ENCODE results near the gene ULK4. TPM values are rescaled to one million over a fixed set of nuclear protein-coding genes. Genes with fewer than 3 reads are reported as not detected.
A peak's percentile ranks its signal among the peaks of the same experiment; 100 is the strongest.

ULK4 gene
- total RNA-seq, 1 donor, result 22.0 TPM

DNA sequence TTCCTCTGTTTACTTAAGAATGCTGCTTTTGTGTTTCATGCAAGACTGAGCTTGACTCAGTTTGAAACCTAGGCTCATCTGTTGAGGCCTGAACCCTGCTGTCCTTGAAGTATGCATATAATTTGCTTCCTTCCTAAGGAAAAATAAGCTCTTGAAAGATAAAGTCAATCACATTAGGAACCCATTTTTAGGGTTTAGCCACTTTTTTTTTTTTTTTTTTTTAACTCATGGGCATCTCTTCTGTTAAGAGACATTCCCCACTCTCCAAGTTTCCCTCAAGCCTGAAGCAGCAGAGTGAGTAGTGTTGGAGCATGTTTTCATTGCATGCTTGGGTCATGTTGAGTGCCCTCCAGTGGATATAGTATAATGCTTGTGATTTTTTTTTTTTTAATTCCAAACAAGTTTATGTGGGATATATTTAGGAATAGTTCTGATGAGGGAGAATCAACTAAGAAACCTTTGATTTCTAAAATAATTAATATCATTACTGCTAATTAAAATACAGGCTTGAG, 759.0 kb downstream of the ULK4 start:
- TF ChIP-seq, protein P1, sequence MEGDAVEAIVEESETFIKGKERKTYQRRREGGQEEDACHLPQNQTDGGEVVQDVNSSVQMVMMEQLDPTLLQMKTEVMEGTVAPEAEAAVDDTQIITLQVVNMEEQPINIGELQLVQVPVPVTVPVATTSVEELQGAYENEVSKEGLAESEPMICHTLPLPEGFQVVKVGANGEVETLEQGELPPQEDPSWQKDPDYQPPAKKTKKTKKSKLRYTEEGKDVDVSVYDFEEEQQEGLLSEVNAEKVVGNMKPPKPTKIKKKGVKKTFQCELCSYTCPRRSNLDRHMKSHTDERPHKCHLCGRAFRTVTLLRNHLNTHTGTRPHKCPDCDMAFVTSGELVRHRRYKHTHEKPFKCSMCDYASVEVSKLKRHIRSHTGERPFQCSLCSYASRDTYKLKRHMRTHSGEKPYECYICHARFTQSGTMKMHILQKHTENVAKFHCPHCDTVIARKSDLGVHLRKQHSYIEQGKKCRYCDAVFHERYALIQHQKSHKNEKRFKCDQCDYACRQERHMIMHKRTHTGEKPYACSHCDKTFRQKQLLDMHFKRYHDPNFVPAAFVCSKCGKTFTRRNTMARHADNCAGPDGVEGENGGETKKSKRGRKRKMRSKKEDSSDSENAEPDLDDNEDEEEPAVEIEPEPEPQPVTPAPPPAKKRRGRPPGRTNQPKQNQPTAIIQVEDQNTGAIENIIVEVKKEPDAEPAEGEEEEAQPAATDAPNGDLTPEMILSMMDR (IDR thresholded peaks at IDR 0.05; ENCODE audit: insufficient read depth, low read depth, low read length), result peak; percentile 31
- peak overlapping the region; percentile 97 for H3K4me3 ChIP-seq (ENCODE audit: low read depth, low read length)
- DNase-seq (ENCODE audit: low read depth), result peak; percentile 51

DNA sequence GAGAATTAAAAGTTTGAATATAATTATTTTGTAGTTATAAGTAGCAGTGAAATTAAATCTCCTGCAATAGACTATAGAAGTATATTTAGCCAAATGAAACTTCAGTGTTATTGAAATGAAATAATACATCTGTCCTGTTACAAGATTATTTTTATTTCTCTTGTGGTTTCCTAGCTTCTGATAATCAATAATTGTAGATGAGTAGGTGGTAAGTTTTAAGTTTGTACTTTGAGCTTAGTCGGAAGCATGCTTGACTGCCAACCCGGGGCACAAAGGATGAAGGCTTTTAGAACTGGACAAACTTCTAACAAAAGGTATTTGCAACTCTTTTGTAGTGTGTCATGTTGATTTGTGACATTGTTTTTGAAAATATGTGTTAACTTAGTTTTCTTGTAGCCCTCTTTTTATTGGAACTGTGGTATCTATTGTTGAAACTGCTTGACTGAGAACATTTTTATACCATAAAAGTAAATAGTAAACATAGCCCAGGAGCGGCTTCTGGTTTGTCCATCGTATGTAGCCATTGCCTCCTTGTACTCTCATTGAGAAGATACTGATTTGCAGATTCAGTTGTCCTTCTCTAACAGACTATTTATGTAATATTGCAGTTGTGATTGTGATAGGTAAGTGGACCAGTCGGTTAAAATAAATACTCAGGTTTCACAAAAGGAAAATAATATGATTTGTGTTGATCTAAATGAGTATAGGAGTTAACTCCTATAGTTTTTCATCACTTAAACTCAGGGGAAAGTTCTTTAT, 759.6 kb downstream of the ULK4 start:
- H3K4me3 ChIP-seq (ENCODE audit: low read depth, low read length), result peak overlapping the region; percentile 97
- peak; percentile 33 for DNase-seq (ENCODE audit: low read depth)
- TF ChIP-seq, protein P1 (IDR thresholded peaks at IDR 0.05; ENCODE audit: insufficient read depth, low read depth, low read length), result no peak

DNA sequence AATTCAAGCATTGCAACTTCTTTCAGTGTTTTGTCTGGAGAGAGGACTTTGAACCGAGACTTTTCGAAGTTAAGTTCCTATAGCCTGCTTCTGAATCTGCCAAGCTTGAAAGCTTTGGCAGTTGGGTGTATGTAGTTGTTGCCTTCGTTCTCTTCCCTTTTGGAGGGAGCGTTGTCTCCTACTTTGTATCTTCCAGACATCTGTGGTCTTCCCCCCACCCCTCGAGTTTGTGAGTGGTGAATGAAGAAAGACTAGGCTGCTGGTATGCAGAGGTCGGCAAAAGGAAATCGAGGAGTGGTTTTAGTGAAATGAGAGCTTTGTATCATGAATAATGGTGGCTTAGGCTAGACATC, 761.3 kb downstream of the ULK4 start:
- DNase-seq (ENCODE audit: low read depth), result peak; percentile 81
- H3K4me3 ChIP-seq (ENCODE audit: low read depth, low read length), result peak overlapping the region; percentile 97
- TF ChIP-seq, protein P1 (IDR thresholded peaks at IDR 0.05; ENCODE audit: insufficient read depth, low read depth, low read length), result no peak

DNA sequence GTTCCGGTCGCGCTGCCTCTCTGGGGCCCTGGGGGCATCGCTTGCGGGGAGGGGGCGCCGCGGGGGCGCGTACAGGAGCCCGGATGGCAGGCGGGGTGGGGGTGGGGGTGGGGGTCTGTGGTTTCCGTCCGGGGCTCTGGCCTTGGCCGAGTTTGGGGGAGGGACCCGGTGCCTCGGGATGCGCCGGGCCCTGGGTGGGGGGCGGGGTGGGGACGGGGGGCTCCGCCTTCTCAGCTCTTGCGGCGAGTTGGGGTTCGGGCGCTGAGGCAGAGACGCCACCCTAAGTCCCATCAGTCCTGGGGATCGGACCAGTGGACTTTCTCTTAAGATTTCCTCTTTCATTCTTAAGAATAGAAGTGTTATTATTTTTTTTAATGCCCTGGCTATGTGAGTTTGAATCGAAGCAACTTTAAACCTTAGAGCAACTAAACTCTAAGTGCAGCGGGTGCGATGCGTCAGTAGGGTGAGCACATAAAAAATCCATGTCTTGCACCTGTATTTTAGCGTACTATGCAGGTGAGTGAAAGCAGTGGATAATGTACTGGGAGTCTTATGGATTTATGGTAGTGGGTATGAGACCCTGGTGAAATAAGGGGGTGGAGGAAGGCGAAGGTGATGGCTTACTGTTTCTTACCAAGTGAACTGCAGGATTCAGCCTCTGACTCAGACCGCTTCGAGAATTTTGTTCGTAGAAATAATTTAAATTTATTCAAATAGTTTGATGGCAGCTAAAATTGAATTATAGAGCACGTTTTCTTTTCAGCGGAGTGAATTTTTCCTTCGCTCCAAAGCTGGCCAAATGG, 761.8 kb downstream of the ULK4 start:
- H3K4me3 ChIP-seq (ENCODE audit: low read depth, low read length), result peak overlapping the region; percentile 97

DNA sequence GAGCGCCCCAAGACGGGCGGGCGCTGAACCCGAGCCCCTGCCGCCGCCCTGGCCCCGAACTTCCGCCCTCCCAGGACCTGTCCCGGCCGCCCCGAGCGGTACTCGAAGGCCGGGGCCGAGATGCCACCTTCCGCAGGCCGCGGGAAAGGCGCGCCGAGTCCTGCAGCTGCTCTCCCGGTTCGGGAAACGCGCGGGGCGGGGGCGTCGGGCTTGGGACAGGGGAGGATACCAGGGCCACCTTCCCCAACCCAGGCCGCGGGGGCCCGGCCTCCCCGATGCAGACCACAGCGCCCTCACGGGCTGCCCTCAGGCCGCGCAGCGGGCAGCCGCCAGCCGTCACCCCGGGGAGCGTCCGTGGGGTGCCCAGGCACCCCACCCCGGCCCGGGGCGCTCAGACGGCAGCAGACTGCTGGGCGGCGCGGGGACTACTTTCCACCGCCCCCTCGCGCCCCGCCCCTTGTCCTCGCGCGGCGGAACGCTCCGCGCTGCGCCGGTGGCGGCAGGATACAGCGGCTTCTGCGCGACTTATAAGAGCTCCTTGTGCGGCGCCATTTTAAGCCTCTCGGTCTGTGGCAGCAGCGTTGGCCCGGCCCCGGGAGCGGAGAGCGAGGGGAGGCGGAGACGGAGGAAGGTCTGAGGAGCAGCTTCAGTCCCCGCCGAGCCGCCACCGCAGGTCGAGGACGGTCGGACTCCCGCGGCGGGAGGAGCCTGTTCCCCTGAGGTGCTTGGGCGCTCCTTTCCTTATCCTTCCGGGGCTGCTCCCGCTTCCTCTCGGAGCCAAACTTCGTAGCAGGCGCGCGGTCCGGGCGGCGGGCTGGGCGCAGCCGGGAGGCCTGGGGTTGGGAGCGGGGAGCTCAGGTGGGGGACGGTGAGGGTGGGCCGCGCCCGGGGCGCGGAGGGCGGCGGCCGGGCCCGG, 762.7 kb downstream of the ULK4 start, which contains the start of gene CTNNB1:
CTNNB1 (plus strand) TSS at position 556 of the 916 bp plus-strand sequence. CDS start 24,564 bp downstream, outside the sequence.
- peak within 1 kb of the TSS; percentile 97 for H3K4me3 ChIP-seq (ENCODE audit: low read depth, low read length)
- TF ChIP-seq, protein P1 (IDR thresholded peaks at IDR 0.05; ENCODE audit: insufficient read depth, low read depth, low read length), result no peak
- peak; percentile 97 for DNase-seq (ENCODE audit: low read depth)

More for the DNA sequence above, 761.8 kb downstream of the ULK4 start:
- TF ChIP-seq, protein P1 (IDR thresholded peaks at IDR 0.05; ENCODE audit: insufficient read depth, low read depth, low read length), result no peak
- peak; percentile 39 for DNase-seq (ENCODE audit: low read depth)

DNA sequence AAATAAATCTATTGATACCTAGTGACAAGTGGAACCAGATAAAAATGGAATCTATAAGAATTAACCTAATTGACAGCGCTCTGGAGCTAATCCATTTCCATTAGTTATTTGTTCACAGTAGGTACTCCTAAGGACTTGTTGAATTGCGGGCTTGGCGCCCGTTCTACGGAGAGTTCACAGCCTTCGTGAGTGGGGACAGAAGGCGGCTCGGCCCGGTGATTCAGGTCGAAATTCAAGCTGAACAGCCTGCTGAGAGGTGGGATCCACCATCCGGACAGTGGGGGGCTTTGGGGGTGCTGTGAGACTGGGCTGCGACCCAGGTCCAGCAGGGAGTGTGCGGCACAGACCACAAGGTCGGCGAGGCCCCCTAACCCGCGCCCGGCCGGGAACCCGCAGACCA, 763.4 kb downstream of the ULK4 start:
- TF ChIP-seq, protein P1 (IDR thresholded peaks at IDR 0.05; ENCODE audit: insufficient read depth, low read depth, low read length), result no peak
- DNase-seq (ENCODE audit: low read depth), result no peak
- peak overlapping the region; percentile 97 for H3K4me3 ChIP-seq (ENCODE audit: low read depth, low read length)

Data from fibroblast of villous mesenchyme (primary cell).